B cell (primary cell): ENCODE results near the gene TOMM5. TPM values are rescaled to one million over a fixed set of nuclear protein-coding genes. Genes with fewer than 3 reads are reported as not detected.

Source experiments
- ATAC-seq: fragments of 200-7000 bp; cut with Tn5 transposase; one replicate; pipeline ENCODE4 v1.10.0; 2021; ENCODE audit warnings: low read depth, mild to moderate bottlenecking, moderate number of reproducible peaks, moderate library complexity
- CTCF ChIA-PET: fragments of 350-600 bp; sonication (Branson Sonifier 250); formaldehyde crosslinking; loops from one replicate; lab custom pipeline; 2021; ENCODE audit warnings: antibody characterized with exemption, inconsistent platforms; lab: Charles Lee
- POLR2A ChIA-PET: fragments of 350-600 bp; sonication (Branson Sonifier 250); formaldehyde crosslinking; loops from one replicate; lab custom pipeline; 2021; ENCODE audit warnings: antibody characterized with exemption; lab: Charles Lee
- DNase-seq: peaks from one replicate; pipeline ENCODE4 v3.0.0; 2013
- H2AFZ ChIP-seq: 2 replicates; pipeline ENCODE4 v1.6.1; 2012; ENCODE audit warnings: mild to moderate bottlenecking, low read depth, low read length; ENCODE audit not compliant: insufficient read depth, poor library complexity, severe bottlenecking
- H3K27ac ChIP-seq, 2 donors: 1 replicate in 1 of 2; 2 replicates in 1 of 2; pipeline ENCODE4 v1.5.1; 2012 to 2013; ENCODE audit warnings: low read length in 2 of 2, mild to moderate bottlenecking in 2 of 2, moderate library complexity in 1 of 2
- H3K27me3 ChIP-seq, 4 experiments: fragments of 200-600 bp in 1 of 4; sonication (generic) in 1 of 4; replicated peaks in 1 of 4; 1 replicate in 2 of 4; 2 replicates in 2 of 4; pipeline versions ENCODE4 v1.6.1 to v1.7.0; 2013 to 2016; ENCODE audit warnings: low read length in 3 of 4, mild to moderate bottlenecking in 2 of 4, mixed read lengths in 1 of 4, moderate library complexity in 1 of 4; ENCODE audit not compliant: insufficient read depth in 4 of 4, control insufficient read depth in 3 of 4; ENCODE audit errors: control extremely low read depth in 1 of 4
- H3K36me3 ChIP-seq, 2 experiments: replicated peaks in 1 of 2; 1 replicate in 1 of 2; 2 replicates in 1 of 2; pipeline versions ENCODE4 v1.6.1 to v1.7.1; 2013; ENCODE audit warnings: low read length in 1 of 2; ENCODE audit not compliant: insufficient read depth in 2 of 2, control insufficient read depth in 1 of 2; ENCODE audit errors: control extremely low read depth in 1 of 2, extremely low read depth in 1 of 2
- H3K4me1 ChIP-seq, 2 donors: fragments of 200-600 bp in 1 of 2; sonication (generic) in 1 of 2; 1 replicate in 1 of 2; 2 replicates in 1 of 2; pipeline versions ENCODE4 v1.5.1 to v1.6.1; 2013 to 2017; ENCODE audit warnings: low read length in 2 of 2; ENCODE audit not compliant: control insufficient read depth in 2 of 2, insufficient read depth in 2 of 2
- H3K4me2 ChIP-seq: replicated peaks from 2 replicates; pipeline ENCODE3; 2012; ENCODE audit warnings: mild to moderate bottlenecking, low read depth, low read length; ENCODE audit not compliant: poor library complexity, severe bottlenecking
- H3K4me3 ChIP-seq, 5 experiments: fragments of 200-600 bp in 1 of 5; sonication (generic) in 1 of 5; 1 replicate in 3 of 5; 2 replicates in 2 of 5; pipeline versions ENCODE4 v1.5.1 to v1.7.0; 2011 to 2016; ENCODE audit warnings: low read length in 4 of 5, mild to moderate bottlenecking in 4 of 5, low read depth in 2 of 5, control low read depth in 1 of 5, moderate library complexity in 1 of 5; ENCODE audit not compliant: insufficient read depth in 1 of 5; ENCODE audit errors: control extremely low read depth in 1 of 5, extremely low read depth in 1 of 5
- H3K79me2 ChIP-seq: fragments of 200-600 bp; sonication (generic); one replicate; pipeline ENCODE4 v1.6.0; 2016; ENCODE audit warnings: low read length; ENCODE audit not compliant: control insufficient read depth, insufficient read depth
- H3K9ac ChIP-seq: fragments of 200-600 bp; sonication (generic); 2 replicates; pipeline ENCODE4 v1.6.1; 2017; ENCODE audit warnings: mild to moderate bottlenecking, low read length, moderate library complexity
- H3K9me3 ChIP-seq, 3 donors: one replicate each; pipeline versions ENCODE4 v1.6.1 to v1.7.1; 2013; ENCODE audit warnings: low read length in 2 of 3; ENCODE audit not compliant: control insufficient read depth in 2 of 3, insufficient read depth in 1 of 3; ENCODE audit errors: control extremely low read depth in 1 of 3
- H4K20me1 ChIP-seq: 2 replicates; pipeline ENCODE4 v1.6.0; 2012; ENCODE audit warnings: mild to moderate bottlenecking, low read length; ENCODE audit not compliant: insufficient read depth, control insufficient read depth, poor library complexity, severe bottlenecking
- H3K27ac Mint-ChIP-seq: one replicate; pipeline ENCODE4 v1.8.0; 2021; ENCODE audit warnings: mixed read lengths
- H3K27me3 Mint-ChIP-seq: one replicate; pipeline ENCODE4 v1.8.0; 2021; ENCODE audit warnings: mixed read lengths
- H3K4me1 Mint-ChIP-seq: one replicate; pipeline ENCODE4 v1.8.0; 2021; ENCODE audit warnings: mixed read lengths
- H3K4me3 Mint-ChIP-seq: one replicate; pipeline ENCODE4 v1.8.0; 2021; ENCODE audit warnings: mixed read lengths
- H3K9me3 Mint-ChIP-seq: one replicate; pipeline ENCODE4 v1.8.0; 2022; ENCODE audit warnings: mixed read lengths; ENCODE audit not compliant: insufficient read depth
- CTCF ChIP-seq: fragments of 200-600 bp; IDR thresholded peaks from one replicate; pipeline ENCODE4 v1.8.0; 2022; ENCODE audit warnings: antibody characterized with exemption, mild to moderate bottlenecking
- EZH2 ChIP-seq: IDR thresholded peaks from 2 replicates; pipeline ENCODE4 v1.6.1; 2012; ENCODE audit warnings: borderline replicate concordance, low read depth, mild to moderate bottlenecking, moderate library complexity, low read length; ENCODE audit not compliant: insufficient read depth, poor library complexity, severe bottlenecking
- WGBS: methylation state at CpG from one replicate; pipeline ENCODE4 v1.1.5; 2013; ENCODE audit warnings: missing lambda C conversion rate; ENCODE audit not compliant: insufficient coverage; 5-methylcytosine and 5-hydroxymethylcytosine counted together
- intact Hi-C: fragments of 100-400 bp; cut with micrococcal nuclease; formaldehyde crosslinking; loops from one replicate; pipeline ENCODE4 v1.10.0; 2022
- polyA plus RNA-seq: library from polyadenylated mRNA; depleted of rRNA; stranded (reverse); fragments of >200 nt; gene quantifications from 2 replicates; pipeline ENCODE4 v1.2.3, GENCODE V29; 2012
- total RNA-seq, 2 donors: library from RNA; stranded (reverse); fragments of 120-200 nt in 1 of 2; gene quantifications; 1 replicate in 1 of 2; 2 replicates in 1 of 2; pipeline versions ENCODE4 v1.2.3 to v1.2.4, GENCODE V29; 2013 to 2022

TOMM5 gene
- total and polyA plus RNA-seq, 2 donors (not counting 1 experiment from before 2014, with no cell fraction given) = 33.9 to 44.4 TPM

- ATAC-seq (peak; percentile 94), DNase-seq (peak; percentile 73)
- Histone ChIP-seq H3K79me2 (peaks cover 48% of the 10 kb centered on the region), H3K4me3 (peak overlapping the region in 3 of 5 experiments; percentile 9 to 52 (median 33)), H4K20me1 (no peaks in the 10 kb centered on the region), H3K4me1 (peaks cover 59 to 76% of the 10 kb centered on the region in 2 donors), H3K9ac (peak overlapping the region; percentile 45), H3K9me3 (peaks cover 0 to 17% (median 13%) of the 10 kb centered on the region in 3 donors), H3K36me3 (peaks cover 0 to 4% of the 10 kb centered on the region in 2 experiments), H3K27ac (peak overlapping the region; percentile 70), H2AFZ (peak overlapping the region; percentile 39), H3K4me2 (peak overlapping the region; percentile 68), H3K27me3 (no peaks in the 10 kb centered on the region)
- H3K9me3 Mint-ChIP-seq = peaks cover 10% of the 10 kb centered on the region
- intact Hi-C loops = loop anchor here (1.0 to 5.0 kb wide), 4 partner anchors 9 to 79 kb away; partner anchors contain the start of gene POLR1E
- H3K4me3 Mint-ChIP-seq = peak overlapping the region; percentile 83
- H3K4me1 Mint-ChIP-seq = peaks cover 78% of the 10 kb centered on the region
- no peaks in the 10 kb centered on the region for H3K27me3 Mint-ChIP-seq
- TF ChIP-seq EZH2 (no peak), CTCF (no peak)
- peak overlapping the region; percentile 94 for H3K27ac Mint-ChIP-seq
- POLR2A ChIA-PET = interaction anchor here (0.6 to 2.4 kb wide), 7 partner anchors 10 to 184 kb away, joined by 3 to 20 read pairs (median 4); partner anchors contain the start of genes FBXO10 and TOMM5
- CTCF ChIA-PET = interaction anchor here (0.7 to 3.4 kb wide), 11 partner anchors 11 to 37 kb away, joined by 3 to 25 read pairs (median 4); partner anchors contain the start of genes FBXO10 and TOMM5
- 31% methylated on average over 2 of the region's 7 CpGs for WGBS
Measured at GRCh38 chr9:37565661-37566618, 26.5 kb downstream of the TOMM5 start.
